Measurements from ENCODE around the gene MBOAT2.

DNA sequence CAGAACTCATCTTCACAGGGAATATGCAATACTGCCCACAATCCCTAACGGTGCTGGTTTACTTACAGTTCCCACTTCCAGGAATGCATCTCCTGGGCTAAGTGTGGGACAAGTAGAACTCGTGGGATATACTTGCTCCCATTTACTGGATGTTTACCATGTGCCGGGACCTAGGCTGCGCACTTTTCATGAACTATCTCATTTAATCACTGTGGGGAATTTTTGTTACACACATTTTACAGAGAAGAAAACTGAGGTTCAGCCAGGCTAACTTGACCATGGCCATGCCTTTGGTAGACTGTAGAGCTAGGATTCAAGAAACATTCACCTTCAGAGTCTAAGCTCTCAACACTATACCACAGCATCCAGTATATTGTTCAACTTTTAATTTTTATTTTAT lies 24.4 kb upstream of the MBOAT2 start:
- no peak for TF ChIP-seq CTCF (IDR thresholded peaks at IDR 0.05)
- TF ChIP-seq POLR2A (IDR thresholded peaks at IDR 0.05): no peak

All from body of pancreas (tissue), 4 donors.